GM19239 (cell line): ENCODE measurements around the gene DNMT1.

Experiments used
- DNase-seq: peaks from one replicate; pipeline ENCODE4 v3.0.0; 2011; ENCODE audit warnings: low spot score; ENCODE audit not compliant: insufficient read length
- FAIRE-seq: peaks from 2 replicates; lab custom pipeline; 2011; peaks lifted over from hg19 to GRCh38; lab: Jason Lieb, UNC

DNMT1 gene

GRCh38 chr19:10144361-10144760 lies 50.4 kb downstream of the DNMT1 start:
- FAIRE-seq = no peak
- no peak for DNase-seq

GRCh38 chr19:10143681-10144080 lies 51.1 kb downstream of the DNMT1 start:
- FAIRE-seq (no peak), DNase-seq (no peak)

- FAIRE-seq = no peak
Observed at GRCh38 chr19:10142701-10143375, 51.9 kb downstream of the DNMT1 start.

GRCh38 chr19:10141973-10142372 lies 52.8 kb downstream of the DNMT1 start:
- FAIRE-seq (no peak), DNase-seq (no peak)

More at GRCh38 chr19:10142701-10143375, 51.9 kb downstream of the DNMT1 start:
- DNase-seq = no peak

GRCh38 chr19:10141479-10141878 lies 53.3 kb downstream of the DNMT1 start:
- FAIRE-seq = no peak
- DNase-seq = no peak

- DNase-seq (no peak), FAIRE-seq (no peak)
Observed at GRCh38 chr19:10139952-10140351, 54.8 kb downstream of the DNMT1 start.

- DNase-seq = no peak
- no peak for FAIRE-seq
Observed at GRCh38 chr19:10138879-10139795, 55.6 kb downstream of the DNMT1 start.

GRCh38 chr19:10137751-10138682 lies 56.7 kb downstream of the DNMT1 start:
- DNase-seq (no peak), FAIRE-seq (no peak)

GRCh38 chr19:10136936-10137335 lies 57.8 kb downstream of the DNMT1 start:
- DNase-seq = no peak
- FAIRE-seq = no peak

- DNase-seq (no peak), FAIRE-seq (no peak)
Observed at GRCh38 chr19:10135551-10136334, 59.0 kb downstream of the DNMT1 start.

- FAIRE-seq (no peak), DNase-seq (no peak)
Observed at GRCh38 chr19:10134040-10134439, 60.7 kb downstream of the DNMT1 start.

- no peak for DNase-seq
- no peak for FAIRE-seq
Observed at GRCh38 chr19:10133596-10133995, 61.2 kb downstream of the DNMT1 start.

- no peak for FAIRE-seq
- no peak for DNase-seq
Observed at GRCh38 chr19:10132905-10133304, 61.8 kb downstream of the DNMT1 start.

GRCh38 chr19:10126213-10126639 lies 68.5 kb downstream of the DNMT1 start:
- DNase-seq = no peak

GRCh38 chr19:10124429-10124828 lies 70.3 kb downstream of the DNMT1 start:
- FAIRE-seq = no peak

More at GRCh38 chr19:10126213-10126639, 68.5 kb downstream of the DNMT1 start:
- no peak for FAIRE-seq

GRCh38 chr19:10122045-10122444 lies 72.7 kb downstream of the DNMT1 start:
- DNase-seq = no peak
- no peak for FAIRE-seq

More at GRCh38 chr19:10124429-10124828, 70.3 kb downstream of the DNMT1 start:
- no peak for DNase-seq

GRCh38 chr19:10120538-10121189 lies 74.1 kb downstream of the DNMT1 start:
- no peak for FAIRE-seq

GRCh38 chr19:10118960-10119359 lies 75.8 kb downstream of the DNMT1 start:
- DNase-seq (no peak), FAIRE-seq (no peak)

More at GRCh38 chr19:10120538-10121189, 74.1 kb downstream of the DNMT1 start:
- DNase-seq = no peak
